Body of pancreas (tissue), 4 donors: ENCODE measurements around the gene VTA1. TPM values are rescaled to one million over a fixed set of nuclear protein-coding genes. Genes with fewer than 3 reads are reported as not detected.

ENCODE experiments used
- ATAC-seq: fragments of 150-250 bp; one replicate; pipeline ENCODE4 v1.9.1; 2016
- DNase-seq, 4 donors: peaks; one replicate each; pipeline ENCODE4 v3.0.0-alpha.2; 2019
- H3K27ac ChIP-seq, 4 donors: fragments of 200-600 bp; sonication (generic); 1 replicate in 3 of 4; 2 replicates in 1 of 4; pipeline versions ENCODE4 v1.5.1 to v1.6.1; 2016 to 2019; ENCODE audit warnings: mild to moderate bottlenecking in 1 of 4, mixed read lengths in 1 of 4, moderate library complexity in 1 of 4
- H3K27me3 ChIP-seq, 2 donors: fragments of 200-600 bp; sonication (generic); one replicate each; pipeline ENCODE4 v1.6.0; 2016; ENCODE audit warnings: mild to moderate bottlenecking in 1 of 2
- H3K36me3 ChIP-seq, 2 donors: fragments of 200-600 bp; sonication (generic); replicated peaks in 1 of 2; 2 replicates each; pipeline ENCODE4 v1.5.1; 2016; ENCODE audit warnings: low read depth in 2 of 2; ENCODE audit not compliant: insufficient read depth in 1 of 2
- H3K4me1 ChIP-seq: fragments of 200-600 bp; sonication (generic); one replicate; pipeline ENCODE4 v1.6.0; 2016
- H3K4me3 ChIP-seq, 2 donors: fragments of 200-600 bp; sonication (generic); 1 replicate in 1 of 2; 2 replicates in 1 of 2; pipeline ENCODE4 v1.5.1; 2016 to 2019
- H3K9me3 ChIP-seq, 3 donors: fragments of 200-600 bp; sonication (generic); 1 replicate in 2 of 3; 2 replicates in 1 of 3; pipeline ENCODE4 v1.5.1; 2016
- POLR2A ChIP-seq, 3 donors: fragments of 450-650 bp; IDR thresholded peaks; one replicate each; pipeline ENCODE4 v1.6.1; 2016; ENCODE audit warnings: antibody characterized with exemption in 3 of 3, mild to moderate bottlenecking in 2 of 3
- WGBS, 2 donors: methylation state at CpG; one replicate each; pipeline ENCODE4 v1.1.5; 2017; 5-methylcytosine and 5-hydroxymethylcytosine counted together
- intact Hi-C: fragments of 100-400 bp; cut with DNase I; formaldehyde crosslinking; loops from one replicate; pipeline ENCODE4 v1.15.1; 2023
- total RNA-seq, 2 donors: library from RNA; depleted of rRNA; stranded (reverse); fragments of >200 nt; gene quantifications; one replicate each; pipeline ENCODE4 v1.1.0, GENCODE V29; 2016
- TF ChIP-seq, protein P1 (sequence below), 7 experiments: fragments of 450-650 bp in 4 of 7; fragments of 200-600 bp in 3 of 7; sonication (generic) in 3 of 7; IDR thresholded peaks; one replicate each; pipeline ENCODE4 v1.5.1; 2016 to 2019; ENCODE audit warnings: antibody characterized with exemption in 7 of 7

Gene VTA1
- total RNA-seq, 2 donors from 2014 or later = 5.9 to 11.9 TPM

DNA sequence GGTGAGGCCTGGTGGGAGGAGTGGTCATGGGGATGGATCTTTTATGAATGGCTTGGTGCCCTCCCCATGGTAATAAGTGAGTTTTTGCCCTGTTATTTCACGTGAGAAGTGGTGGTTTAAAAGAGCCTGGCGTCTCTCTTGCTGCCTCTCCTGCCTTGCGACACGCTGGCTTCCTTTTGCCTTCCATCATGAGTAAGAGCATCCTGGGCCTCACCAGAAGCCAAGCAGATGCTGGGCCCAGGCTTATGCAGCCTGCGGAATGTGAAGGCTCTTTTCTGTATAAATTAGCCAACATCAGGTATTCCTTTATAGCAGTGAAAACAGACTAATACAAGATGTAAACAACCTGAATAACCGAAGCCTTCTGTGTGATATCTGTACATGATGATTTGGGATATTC is 27.6 kb downstream of the VTA1 start:
- Histone ChIP-seq H3K27ac (no peak overlapping the region), H3K27me3 (no peaks in the 10 kb centered on the region), H3K9me3 (no peaks in the 10 kb centered on the region), H3K36me3 (peaks cover 0 to 2% of the 10 kb centered on the region in 2 donors), H3K4me1 (no peaks in the 10 kb centered on the region), H3K4me3 (no peak overlapping the region)
- intact Hi-C loops = no loop called here
- DNase-seq (no peak), ATAC-seq (no peak)
- TF ChIP-seq, protein P1, sequence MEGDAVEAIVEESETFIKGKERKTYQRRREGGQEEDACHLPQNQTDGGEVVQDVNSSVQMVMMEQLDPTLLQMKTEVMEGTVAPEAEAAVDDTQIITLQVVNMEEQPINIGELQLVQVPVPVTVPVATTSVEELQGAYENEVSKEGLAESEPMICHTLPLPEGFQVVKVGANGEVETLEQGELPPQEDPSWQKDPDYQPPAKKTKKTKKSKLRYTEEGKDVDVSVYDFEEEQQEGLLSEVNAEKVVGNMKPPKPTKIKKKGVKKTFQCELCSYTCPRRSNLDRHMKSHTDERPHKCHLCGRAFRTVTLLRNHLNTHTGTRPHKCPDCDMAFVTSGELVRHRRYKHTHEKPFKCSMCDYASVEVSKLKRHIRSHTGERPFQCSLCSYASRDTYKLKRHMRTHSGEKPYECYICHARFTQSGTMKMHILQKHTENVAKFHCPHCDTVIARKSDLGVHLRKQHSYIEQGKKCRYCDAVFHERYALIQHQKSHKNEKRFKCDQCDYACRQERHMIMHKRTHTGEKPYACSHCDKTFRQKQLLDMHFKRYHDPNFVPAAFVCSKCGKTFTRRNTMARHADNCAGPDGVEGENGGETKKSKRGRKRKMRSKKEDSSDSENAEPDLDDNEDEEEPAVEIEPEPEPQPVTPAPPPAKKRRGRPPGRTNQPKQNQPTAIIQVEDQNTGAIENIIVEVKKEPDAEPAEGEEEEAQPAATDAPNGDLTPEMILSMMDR (IDR thresholded peaks at IDR 0.05) = no peak
- TF ChIP-seq POLR2A (IDR thresholded peaks at IDR 0.05) = no peak
- 90 to 91% methylated on average over 6 of the region's 6 CpGs for WGBS, 2 donors

DNA sequence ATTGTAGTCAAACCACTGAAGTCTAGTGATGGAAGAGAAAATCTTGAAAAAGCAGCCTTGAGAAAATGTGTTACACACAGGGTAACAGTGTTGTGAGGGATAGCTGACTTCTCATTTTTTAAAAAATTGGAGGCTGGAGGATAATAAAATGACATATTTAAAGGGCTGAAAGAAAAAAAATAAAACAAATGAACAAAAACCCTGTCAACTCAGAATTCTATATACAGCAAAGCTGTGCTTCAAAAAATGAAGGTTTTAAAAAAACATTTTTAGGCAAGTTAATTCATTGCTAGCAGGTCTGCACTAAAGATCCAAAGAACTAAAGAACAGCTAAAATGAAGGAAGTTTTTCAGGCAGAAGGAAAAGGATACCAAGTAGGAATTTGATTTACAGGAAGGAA is 31.1 kb downstream of the VTA1 start:
- intact Hi-C loops = no loop called here
- H3K9me3 ChIP-seq = no peaks in the 10 kb centered on the region
- H3K27ac ChIP-seq = no peak overlapping the region
- H3K36me3 ChIP-seq = no peaks in the 10 kb centered on the region
- no peaks in the 10 kb centered on the region for H3K27me3 ChIP-seq
- no peak for ATAC-seq
- no peak overlapping the region for H3K4me3 ChIP-seq
- no peaks in the 10 kb centered on the region for H3K4me1 ChIP-seq
- DNase-seq = no peak
- TF ChIP-seq POLR2A (IDR thresholded peaks at IDR 0.05) = no peak
- TF ChIP-seq, protein P1 (IDR thresholded peaks at IDR 0.05) = no peak

DNA sequence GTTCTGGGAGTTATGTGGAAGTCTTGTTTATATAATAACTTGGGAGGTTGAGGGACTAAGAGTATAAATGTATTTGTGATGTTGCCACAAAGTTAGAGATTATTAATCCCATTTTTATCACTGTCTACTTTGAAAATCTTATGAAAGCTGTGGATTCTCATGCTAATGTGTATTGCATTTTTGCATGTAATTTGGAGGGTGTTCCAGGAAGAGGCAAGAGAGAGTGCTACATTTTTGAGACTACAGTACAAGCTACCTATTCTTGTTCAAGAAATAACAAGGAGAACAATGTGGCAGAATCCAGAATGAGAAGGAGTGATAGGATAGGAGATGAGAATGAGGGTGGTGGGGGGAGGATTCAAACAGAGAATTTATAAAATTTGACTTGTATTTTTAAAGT is 34.9 kb downstream of the VTA1 start:
- no peaks in the 10 kb centered on the region for H3K9me3 ChIP-seq
- no peak for ATAC-seq

DNA sequence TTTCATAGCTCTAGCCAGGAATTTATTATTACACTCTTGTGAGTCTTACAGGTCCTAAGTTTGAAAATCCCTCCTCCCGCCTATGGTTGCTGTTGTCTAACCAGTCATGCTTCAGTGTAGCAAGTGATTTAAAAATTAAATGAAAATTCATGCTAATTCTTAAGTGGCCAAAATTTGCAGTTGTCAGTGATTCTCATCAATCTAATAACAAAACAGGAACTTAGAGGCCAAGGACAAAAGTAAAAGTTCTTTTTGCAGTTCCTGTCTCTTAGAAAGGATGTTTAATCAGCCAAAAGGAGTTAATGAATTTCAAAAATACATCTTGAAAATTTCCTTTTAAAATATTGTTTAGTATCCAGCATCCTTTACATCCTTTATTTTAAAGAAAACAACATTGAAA is 36.3 kb downstream of the VTA1 start:
- ATAC-seq (no peak), DNase-seq (no peak)
- Histone ChIP-seq H3K9me3 (no peaks in the 10 kb centered on the region), H3K4me1 (no peaks in the 10 kb centered on the region), H3K4me3 (no peak overlapping the region), H3K27ac (no peak overlapping the region), H3K27me3 (no peaks in the 10 kb centered on the region), H3K36me3 (no peaks in the 10 kb centered on the region)
- no peak for TF ChIP-seq POLR2A (IDR thresholded peaks at IDR 0.05)
- TF ChIP-seq, protein P1 (IDR thresholded peaks at IDR 0.05) = no peak
- intact Hi-C loops = no loop called here
- WGBS, 2 donors = 93 to 100% methylated on average over 1 of the region's 1 CpG

More for the DNA sequence above, 34.9 kb downstream of the VTA1 start:
- no peak for TF ChIP-seq POLR2A (IDR thresholded peaks at IDR 0.05)
- TF ChIP-seq, protein P1 (IDR thresholded peaks at IDR 0.05) = no peak
- no peak for DNase-seq
- Histone ChIP-seq H3K4me3 (no peak overlapping the region), H3K36me3 (no peaks in the 10 kb centered on the region), H3K27me3 (no peaks in the 10 kb centered on the region), H3K4me1 (no peaks in the 10 kb centered on the region), H3K27ac (no peak overlapping the region)
- intact Hi-C loops = no loop called here

DNA sequence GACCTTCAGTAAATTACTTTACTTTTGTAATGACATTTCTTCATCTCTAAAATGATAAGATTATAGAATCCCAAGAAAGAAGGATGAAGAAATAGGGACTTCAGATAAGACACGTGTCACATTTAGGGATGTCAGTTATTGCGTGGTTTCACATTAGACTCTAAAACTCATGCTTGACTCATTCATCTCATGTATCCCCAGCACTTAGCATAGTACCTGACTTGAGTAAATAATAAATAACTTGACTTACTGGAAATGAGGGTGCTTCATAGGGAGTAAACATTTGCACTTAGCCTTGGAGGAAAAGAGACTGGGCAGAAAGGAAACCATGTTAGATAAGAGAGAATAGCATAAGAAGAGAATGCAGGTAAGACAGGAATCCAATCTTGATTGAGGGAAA is 37.2 kb downstream of the VTA1 start:
- Histone ChIP-seq H3K9me3 (no peaks in the 10 kb centered on the region), H3K4me3 (no peak overlapping the region), H3K4me1 (no peaks in the 10 kb centered on the region), H3K36me3 (no peaks in the 10 kb centered on the region), H3K27me3 (no peaks in the 10 kb centered on the region), H3K27ac (no peak overlapping the region)
- WGBS, 2 donors = 85 to 94% methylated on average over 2 of the region's 2 CpGs
- TF ChIP-seq, protein P1 (IDR thresholded peaks at IDR 0.05) = no peak
- TF ChIP-seq POLR2A (IDR thresholded peaks at IDR 0.05) = no peak
- no peak for DNase-seq
- ATAC-seq = no peak
- intact Hi-C loops = no loop called here
